KMS-11 (cell line): ENCODE measurements around the gene MLKL.

Experiments
- H2AFZ ChIP-seq: fragments of 200-600 bp; sonication (generic); 2 replicates; pipeline ENCODE4 v1.6.1; 2016; ENCODE audit warnings: antibody characterized with exemption, mixed run types, low read depth
- H3K27ac ChIP-seq: fragments of 200-600 bp; sonication (generic); 2 replicates; pipeline ENCODE4 v1.6.1; 2016; ENCODE audit warnings: mild to moderate bottlenecking, mixed run types
- H3K27me3 ChIP-seq: fragments of 200-600 bp; sonication (generic); 2 replicates; pipeline ENCODE4 v1.6.1; 2017; ENCODE audit warnings: mild to moderate bottlenecking, low read depth, mixed run types, moderate library complexity; ENCODE audit not compliant: insufficient read depth
- H3K36me3 ChIP-seq: fragments of 200-600 bp; sonication (generic); 2 replicates; pipeline ENCODE4 v1.6.1; 2017; ENCODE audit warnings: mild to moderate bottlenecking, mixed run types; ENCODE audit not compliant: insufficient read depth
- H3K4me1 ChIP-seq: fragments of 200-600 bp; sonication (generic); 2 replicates; pipeline ENCODE4 v1.6.1; 2016; ENCODE audit warnings: mild to moderate bottlenecking, low read depth, mixed run types; ENCODE audit not compliant: poor library complexity, severe bottlenecking
- H3K4me2 ChIP-seq: fragments of 200-600 bp; sonication (generic); 2 replicates; pipeline ENCODE4 v1.7.0; 2016; ENCODE audit warnings: mild to moderate bottlenecking, mixed run types
- H3K4me3 ChIP-seq: fragments of 200-600 bp; sonication (generic); IDR thresholded peaks from 2 replicates; pipeline ENCODE4 v1.6.1; 2017; ENCODE audit warnings: low read depth, low read length, mixed read lengths; ENCODE audit not compliant: insufficient read depth
- H3K79me2 ChIP-seq: fragments of 200-600 bp; sonication (generic); 2 replicates; pipeline ENCODE4 v1.6.1; 2016; ENCODE audit warnings: low read depth, mixed run types; ENCODE audit not compliant: insufficient read depth
- H3K9ac ChIP-seq: fragments of 200-600 bp; sonication (generic); 2 replicates; pipeline ENCODE4 v1.6.1; 2016; ENCODE audit warnings: mild to moderate bottlenecking, mixed run types
- H4K20me1 ChIP-seq: fragments of 200-600 bp; sonication (generic); 2 replicates; pipeline ENCODE4 v1.6.1; 2016; ENCODE audit warnings: mild to moderate bottlenecking, mixed run types; ENCODE audit not compliant: insufficient read depth
- CTCF ChIP-seq: fragments of 200-600 bp; sonication (generic); conservative IDR thresholded peaks from 2 replicates; pipeline ENCODE4 v1.6.1; 2017; ENCODE audit warnings: low read depth, mild to moderate bottlenecking, antibody characterized with exemption, low read length, moderate library complexity, mixed read lengths

MLKL gene

GRCh38 chr16:74720579-74720978, 19.9 kb upstream of the MLKL start:
- no peak for TF ChIP-seq CTCF
- H3K36me3 ChIP-seq: no peaks in the 10 kb centered on the region
- no peaks in the 10 kb centered on the region for H3K79me2 ChIP-seq
- no peak overlapping the region for H3K9ac ChIP-seq
- no peaks in the 10 kb centered on the region for H3K27me3 ChIP-seq
- no peaks in the 10 kb centered on the region for H4K20me1 ChIP-seq
- no peaks in the 10 kb centered on the region for H3K4me1 ChIP-seq
- no peak overlapping the region for H3K4me2 ChIP-seq
- H2AFZ ChIP-seq: no peak overlapping the region
- no peak overlapping the region for H3K4me3 ChIP-seq
- no peak overlapping the region for H3K27ac ChIP-seq

GRCh38 chr16:74718741-74719610, 18.3 kb upstream of the MLKL start:
- Histone ChIP-seq H3K4me2 (no peak overlapping the region), H3K79me2 (no peaks in the 10 kb centered on the region), H3K4me1 (no peaks in the 10 kb centered on the region), H3K4me3 (no peak overlapping the region), H3K27ac (no peak overlapping the region), H3K9ac (no peak overlapping the region), H2AFZ (no peak overlapping the region), H3K27me3 (no peaks in the 10 kb centered on the region), H4K20me1 (no peaks in the 10 kb centered on the region), H3K36me3 (no peaks in the 10 kb centered on the region)
- TF ChIP-seq CTCF: no peak

GRCh38 chr16:74718140-74718539, 17.5 kb upstream of the MLKL start:
- Histone ChIP-seq H3K36me3 (no peaks in the 10 kb centered on the region), H3K4me1 (no peaks in the 10 kb centered on the region), H4K20me1 (no peaks in the 10 kb centered on the region), H2AFZ (no peak overlapping the region), H3K79me2 (no peaks in the 10 kb centered on the region), H3K27me3 (no peaks in the 10 kb centered on the region), H3K9ac (no peak overlapping the region), H3K4me2 (no peak overlapping the region), H3K27ac (no peak overlapping the region), H3K4me3 (no peak overlapping the region)
- TF ChIP-seq CTCF: no peak

- no peaks in the 10 kb centered on the region for H3K4me1 ChIP-seq
- no peak overlapping the region for H3K9ac ChIP-seq
- no peaks in the 10 kb centered on the region for H3K79me2 ChIP-seq
- no peak overlapping the region for H2AFZ ChIP-seq
- H3K27ac ChIP-seq: no peak overlapping the region
- no peaks in the 10 kb centered on the region for H3K27me3 ChIP-seq
- no peak for TF ChIP-seq CTCF
- no peak overlapping the region for H3K4me3 ChIP-seq
- H4K20me1 ChIP-seq: no peaks in the 10 kb centered on the region
- no peak overlapping the region for H3K4me2 ChIP-seq
- no peaks in the 10 kb centered on the region for H3K36me3 ChIP-seq
Observed at GRCh38 chr16:74717367-74717766, 16.7 kb upstream of the MLKL start.
